ENCODE measurements around the gene TMEM250.

The TMEM250 gene

GRCh38 chr9:136147890-136148714 is 29.4 kb upstream of the TMEM250 start:
- DNase-seq (ENCODE audit: insufficient read length, low spot score) (no peak), FAIRE-seq (no peak)

DNA sequence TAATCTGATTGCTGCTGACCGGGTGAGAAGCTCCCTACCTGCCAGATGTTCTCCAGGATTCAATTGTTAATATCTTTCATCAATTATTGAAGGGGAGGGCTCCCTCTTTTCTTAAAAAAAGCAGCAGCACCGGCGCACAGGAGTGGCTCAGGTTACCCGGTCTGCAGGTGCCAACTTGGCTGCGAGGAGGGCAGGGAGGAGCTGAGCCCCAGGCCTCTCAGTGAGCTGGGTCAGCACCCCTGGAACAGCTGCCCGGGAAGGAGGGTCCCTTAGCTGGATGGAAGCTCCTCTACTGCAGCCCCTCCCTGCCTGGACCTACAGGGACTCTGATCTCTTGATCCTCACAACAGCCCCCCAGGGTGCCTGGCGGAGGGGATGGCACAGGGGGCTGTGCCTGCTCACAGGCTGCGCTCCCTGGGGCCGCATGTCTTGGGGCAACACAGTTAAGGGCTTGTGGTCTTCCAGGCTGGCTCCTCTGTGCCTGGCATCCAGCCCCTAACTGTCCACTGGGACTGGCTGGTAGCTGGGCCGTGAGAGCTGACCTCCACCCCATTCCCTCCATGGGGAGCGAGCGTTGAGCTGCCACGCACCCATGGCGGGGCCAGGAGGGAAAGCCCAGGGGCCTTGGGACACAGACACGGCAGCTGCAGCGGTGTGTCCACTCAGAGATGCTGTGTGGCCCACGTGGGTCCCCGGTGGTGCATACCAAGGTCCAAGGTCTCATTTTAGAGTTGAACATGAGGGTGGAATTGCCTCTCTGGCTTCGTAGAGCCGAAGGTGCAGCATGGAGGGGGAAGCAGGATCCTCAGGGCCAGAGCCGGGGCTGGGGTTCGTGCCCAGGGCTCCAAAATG is 28.6 kb upstream of the TMEM250 start:
- no peak for DNase-seq (ENCODE audit: insufficient read length, low spot score)
- FAIRE-seq: no peak

DNA sequence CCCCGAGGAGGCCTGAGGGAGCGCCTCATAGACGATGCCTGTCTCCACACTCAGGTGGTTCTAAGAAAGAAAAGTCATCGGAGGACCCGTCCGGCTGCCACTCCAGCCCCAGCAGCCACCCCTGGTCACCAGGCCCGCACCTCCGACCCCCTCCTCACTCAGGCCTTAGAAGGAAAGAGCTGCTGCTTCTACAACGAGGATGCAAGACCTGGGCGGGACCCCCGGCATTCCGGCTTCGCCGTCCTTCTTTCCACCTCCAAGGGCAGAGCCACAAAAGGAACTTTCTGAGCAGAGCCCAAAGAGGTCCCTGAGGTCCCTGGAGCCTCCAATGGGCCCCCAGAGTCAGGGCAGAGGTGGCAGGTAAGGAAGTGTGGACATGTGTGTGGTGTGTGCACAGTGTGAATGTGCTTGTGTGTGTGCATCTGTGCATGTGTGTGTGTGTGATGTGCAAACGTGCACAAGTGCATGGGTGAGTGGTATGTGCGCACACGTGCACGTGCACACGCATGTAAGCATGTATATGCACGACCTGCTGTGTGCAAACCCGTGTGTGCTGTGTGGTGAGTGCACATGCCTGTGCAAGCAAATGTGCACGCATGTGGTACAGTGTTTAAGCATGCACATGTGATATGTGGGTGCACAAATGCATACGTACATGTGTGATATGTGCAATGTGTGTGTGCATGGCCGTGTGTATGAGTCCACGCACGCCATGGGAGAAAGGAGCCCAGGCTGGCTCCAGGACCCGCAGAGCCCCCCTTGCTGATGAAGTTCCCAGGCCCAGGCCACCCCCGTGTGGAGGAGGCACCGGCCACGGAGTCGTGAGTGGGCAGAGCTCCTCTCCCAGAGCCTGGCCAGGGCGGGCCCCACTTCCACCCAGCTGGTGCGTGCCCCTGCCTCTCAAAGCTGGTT is 27.7 kb upstream of the TMEM250 start:
- FAIRE-seq (peak; percentile 4), DNase-seq (ENCODE audit: insufficient read length, low spot score) (no peak)

- FAIRE-seq (no peak), DNase-seq (ENCODE audit: insufficient read length, low spot score) (no peak)
Observed at GRCh38 chr9:136145580-136145979, 26.9 kb upstream of the TMEM250 start.

GRCh38 chr9:136144450-136144849 is 25.8 kb upstream of the TMEM250 start:
- DNase-seq (ENCODE audit: insufficient read length, low spot score): no peak
- no peak for FAIRE-seq

DNA sequence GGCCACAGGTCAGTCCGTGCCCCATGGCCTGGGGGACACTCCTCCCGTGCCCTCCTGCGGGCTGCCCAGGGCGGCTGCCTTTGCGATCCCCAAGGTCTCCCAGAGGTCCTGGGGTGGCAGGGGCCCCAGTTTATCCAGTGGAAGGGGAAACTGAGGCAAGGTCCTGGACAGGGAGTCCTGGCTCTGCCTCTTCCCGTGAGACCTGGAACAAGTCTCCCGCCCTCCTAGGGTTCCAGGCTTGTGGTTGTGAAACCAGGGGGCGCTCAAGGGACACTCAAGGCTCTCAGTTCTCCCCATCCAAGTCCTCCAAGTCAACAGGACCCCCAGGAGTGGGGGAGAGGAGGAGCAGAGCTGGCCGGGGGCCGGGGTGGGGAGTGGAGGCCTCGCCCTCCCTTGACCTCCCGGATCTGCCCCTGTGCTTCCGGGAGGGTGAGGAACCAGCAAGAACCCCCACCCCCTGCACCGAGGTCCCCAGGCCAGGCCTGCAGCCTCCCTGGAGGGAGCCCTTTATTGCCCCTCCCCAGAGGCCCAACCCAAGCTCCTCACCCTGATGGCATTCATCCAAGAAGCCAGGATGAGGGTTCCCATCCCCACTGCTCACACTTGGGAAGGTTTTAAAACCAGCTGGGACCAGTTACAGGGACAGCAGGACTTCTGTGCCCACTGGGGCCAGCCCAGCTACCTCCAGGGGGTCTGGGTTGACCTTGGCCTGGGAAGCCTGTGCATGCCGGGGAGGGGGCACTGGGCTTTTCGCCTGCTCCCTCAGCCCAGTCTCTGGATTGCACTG is 24.7 kb upstream of the TMEM250 start:
- no peak for DNase-seq (ENCODE audit: insufficient read length, low spot score)
- FAIRE-seq: no peak

- DNase-seq (ENCODE audit: insufficient read length, low spot score) (no peak), FAIRE-seq (no peak)
Observed at GRCh38 chr9:136142859-136143214, 24.2 kb upstream of the TMEM250 start.

- FAIRE-seq: no peak
- no peak for DNase-seq (ENCODE audit: insufficient read length, low spot score)
Observed at GRCh38 chr9:136142414-136142796, 23.7 kb upstream of the TMEM250 start.

DNA sequence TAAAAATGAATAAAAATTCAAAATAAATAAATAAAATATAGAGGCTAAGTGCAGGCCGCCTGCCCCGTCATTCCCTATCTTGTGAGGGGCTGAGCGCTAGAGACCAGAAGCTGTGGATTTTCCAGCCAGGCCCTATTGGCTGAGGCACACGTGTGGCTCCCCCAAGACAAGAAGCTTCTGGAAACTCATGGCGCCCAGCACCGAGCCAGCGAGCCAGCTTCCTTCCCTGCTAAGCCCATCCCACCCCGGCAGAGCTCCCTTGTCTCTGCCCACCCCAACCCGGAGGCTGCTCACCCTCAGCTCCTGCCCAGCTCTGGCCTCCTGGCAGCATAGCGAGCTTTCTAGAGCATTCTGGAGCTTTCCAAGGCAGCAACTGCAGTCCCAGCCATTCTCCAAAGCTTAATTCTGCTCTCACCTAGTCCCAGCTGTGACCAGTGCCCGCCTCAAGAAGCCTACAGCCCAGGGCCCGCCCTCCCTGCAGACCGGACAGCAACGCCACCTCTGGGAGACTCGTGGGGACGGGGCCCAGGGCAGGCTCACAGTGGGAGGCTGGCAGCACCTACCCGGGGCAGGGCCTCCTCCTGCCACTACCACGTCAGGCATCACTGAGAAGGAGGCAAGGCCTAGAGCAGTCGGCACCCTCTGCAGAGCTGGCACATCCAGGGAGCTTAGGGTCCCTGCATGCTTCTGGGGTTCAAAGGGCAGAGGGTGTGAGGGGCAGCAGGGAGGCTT is 23.2 kb upstream of the TMEM250 start:
- no peak for FAIRE-seq

DNA sequence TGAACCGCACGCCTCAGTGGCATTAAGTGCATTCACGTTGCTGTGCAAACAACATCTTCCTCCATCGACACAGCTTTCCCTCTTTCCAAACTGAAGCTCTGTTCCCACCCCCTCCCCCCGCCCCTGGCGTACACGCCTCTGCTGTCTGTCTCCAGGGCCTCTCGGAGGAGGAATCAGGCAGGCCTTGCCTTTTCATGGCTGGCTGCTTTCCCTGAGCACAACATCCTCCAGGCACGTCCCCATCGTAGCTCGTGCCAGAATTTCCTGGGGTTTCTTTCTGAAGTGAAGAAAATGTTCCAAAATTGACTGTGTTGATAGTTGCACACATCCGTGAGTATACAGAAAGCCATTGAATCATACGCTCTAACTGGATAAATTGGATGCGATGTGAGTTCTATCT is 22.3 kb upstream of the TMEM250 start:
- no peak for DNase-seq (ENCODE audit: insufficient read length, low spot score)
- no peak for FAIRE-seq

More for the DNA sequence above, 23.2 kb upstream of the TMEM250 start:
- DNase-seq (ENCODE audit: insufficient read length, low spot score): no peak

DNA sequence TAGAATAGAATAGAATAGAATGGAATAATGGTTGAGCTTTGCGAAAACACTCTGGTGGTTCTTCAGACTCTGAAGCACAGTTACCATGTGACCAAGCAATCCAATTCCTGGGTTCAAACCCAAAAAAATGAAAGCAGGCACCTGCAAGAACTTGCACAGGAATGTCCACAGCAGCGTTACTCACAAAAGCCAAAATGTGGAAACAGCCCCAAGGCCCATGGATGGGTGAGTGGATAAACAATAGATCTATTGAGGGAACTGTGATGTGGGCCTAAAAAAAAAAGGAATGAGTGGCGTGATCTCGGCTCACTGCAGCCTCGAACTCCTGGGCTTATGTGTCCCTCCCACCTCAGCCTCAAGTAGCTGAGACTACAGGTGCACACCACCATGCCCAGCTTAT is 21.4 kb upstream of the TMEM250 start:
- DNase-seq (ENCODE audit: insufficient read length, low spot score) (no peak), FAIRE-seq (no peak)

- no peak for FAIRE-seq
- DNase-seq (ENCODE audit: insufficient read length, low spot score): no peak
Observed at GRCh38 chr9:136138566-136138965, 19.9 kb upstream of the TMEM250 start.

GRCh38 chr9:136137321-136138265 is 18.9 kb upstream of the TMEM250 start:
- DNase-seq (ENCODE audit: insufficient read length, low spot score): no peak
- no peak for FAIRE-seq

GRCh38 chr9:136136127-136136925 is 17.7 kb upstream of the TMEM250 start:
- no peak for FAIRE-seq
- DNase-seq (ENCODE audit: insufficient read length, low spot score): no peak

DNA sequence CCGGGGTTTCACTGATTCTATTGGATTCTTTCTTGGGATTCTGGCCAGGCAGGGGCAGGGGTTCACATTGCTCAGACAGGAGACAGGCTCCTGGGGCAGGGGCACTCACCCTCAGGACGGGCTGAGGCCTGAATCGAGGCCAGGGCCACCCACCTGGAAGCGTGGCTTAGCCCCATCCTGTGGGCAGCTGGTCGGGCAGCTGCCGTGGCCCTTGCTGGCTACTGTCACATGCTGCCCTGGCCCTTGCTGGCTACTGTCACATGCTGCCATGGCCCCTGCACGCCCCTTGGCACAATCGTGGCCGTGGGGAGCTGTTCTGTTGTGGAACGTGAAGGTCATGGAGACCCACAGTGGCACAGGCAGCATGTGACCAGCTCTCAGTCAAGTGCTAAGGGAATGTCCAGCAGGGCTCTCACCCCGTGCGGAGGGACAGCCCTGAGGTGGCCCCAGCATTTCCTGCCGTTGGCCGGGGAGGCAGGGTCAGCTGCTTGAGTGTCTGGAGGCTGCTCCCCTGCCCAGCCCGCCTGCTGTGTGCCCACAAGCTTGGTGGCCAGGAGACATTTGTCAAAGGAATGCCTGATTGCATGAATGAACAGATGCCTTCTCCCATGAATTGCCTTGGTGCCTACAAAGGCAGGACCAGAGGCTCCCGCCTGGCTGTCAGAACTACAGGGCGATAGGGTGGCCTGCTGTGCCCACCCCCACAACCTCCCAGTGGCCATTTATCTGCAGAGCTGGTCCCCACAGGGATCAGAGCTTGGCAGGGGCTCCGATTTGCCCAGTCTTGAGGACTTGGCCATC is 16.9 kb upstream of the TMEM250 start:
- no peak for DNase-seq (ENCODE audit: insufficient read length, low spot score)

DNA sequence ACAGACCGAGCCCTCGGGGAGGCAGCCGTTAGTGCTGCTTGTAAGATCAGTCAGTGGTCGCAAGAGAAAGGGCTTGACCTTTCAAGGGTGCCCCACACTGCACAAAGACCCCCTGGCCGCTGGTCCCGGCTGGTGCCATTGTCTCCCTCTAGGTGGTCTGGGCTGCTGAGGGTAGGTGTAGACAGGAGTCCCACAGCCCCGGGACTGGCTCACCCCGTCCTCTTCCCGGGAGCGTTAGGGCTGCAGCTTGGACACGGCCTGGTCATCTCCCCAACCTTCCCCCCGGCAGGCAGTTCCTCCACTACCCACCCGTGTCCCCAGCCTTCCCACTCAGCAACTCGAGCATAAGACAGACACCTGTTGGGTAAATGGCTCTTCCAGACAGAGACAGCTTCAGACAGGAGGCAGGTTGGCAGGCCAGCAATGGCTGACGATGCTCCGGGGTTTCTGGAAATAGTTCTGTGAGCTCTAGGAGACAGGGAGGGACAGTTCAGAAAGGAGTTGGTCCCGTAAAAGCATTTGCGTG is 15.3 kb upstream of the TMEM250 start:
- FAIRE-seq (no peak), DNase-seq (ENCODE audit: insufficient read length, low spot score) (no peak)

More for the DNA sequence above, 16.9 kb upstream of the TMEM250 start:
- FAIRE-seq: no peak

Measured in HTR-8/SVneo (cell line).